GM12878 (cell line): ENCODE data around the gene INF2. TPM values are rescaled to one million over a fixed set of nuclear protein-coding genes. Genes with fewer than 3 reads are reported as not detected.
A peak's percentile ranks its signal among the peaks of the same experiment; 100 is the strongest.

Experiments used
- EGR1 ChIP-seq, 2 experiments: IDR thresholded peaks; 1 replicate in 1 of 2; 2 replicates in 1 of 2; pipeline ENCODE4 v1.6.1; 2011 to 2012; ENCODE audit warnings: low read depth in 2 of 2, low read length in 2 of 2, borderline replicate concordance in 1 of 2, mild to moderate bottlenecking in 1 of 2, moderate library complexity in 1 of 2
- IRF4 ChIP-seq: IDR thresholded peaks from 2 replicates; pipeline ENCODE4 v1.6.1; 2011; ENCODE audit warnings: low read depth, low read length
- LARP7 ChIP-seq: fragments of 450-650 bp; IDR thresholded peaks from 2 replicates; pipeline ENCODE4 v1.6.1; 2017; ENCODE audit warnings: mild to moderate bottlenecking
- MTA3 ChIP-seq: IDR thresholded peaks from 2 replicates; pipeline ENCODE4 v1.6.1; 2012; ENCODE audit warnings: low read length, inconsistent platforms, borderline replicate concordance
- NBN ChIP-seq: fragments of 450-650 bp; IDR thresholded peaks from 2 replicates; pipeline ENCODE4 v1.6.1; 2016
- ZNF622 ChIP-seq: fragments of 450-650 bp; IDR thresholded peaks from 2 replicates; pipeline ENCODE4 v1.6.1; 2017; ENCODE audit warnings: mild to moderate bottlenecking, inconsistent platforms
- ZZZ3 ChIP-seq: IDR thresholded peaks from 2 replicates; pipeline ENCODE4 v1.6.1; 2011; ENCODE audit warnings: low read depth; ENCODE audit not compliant: control insufficient read depth, insufficient read length
- polyA plus RNA-seq, 11 experiments: library from polyadenylated mRNA; depleted of rRNA in 4 of 11; unstranded in 6 of 11; stranded (reverse) in 5 of 11; fragments of >200 nt; fragmentation: Nextera tagmentation in 4 of 11; fragmentation: Illumina TruSeq in 1 of 11; extraction: Ambion mirVana in 4 of 11; extraction: Trizol in 1 of 11; gene quantifications; 1 replicate in 1 of 11; 2 replicates in 10 of 11; pipeline versions ENCODE4 v1.2.1 to v1.2.3, GENCODE V29; 2011 to 2016; ENCODE audit warnings: inconsistent platforms in 2 of 11, missing spikeins in 2 of 11, low read depth in 1 of 11
- total RNA-seq, 4 experiments: library from RNA; depleted of rRNA in 3 of 4; stranded (reverse); fragments of >200 nt in 3 of 4; fragmentation: Illumina TruSeq in 1 of 4; extraction: Trizol in 1 of 4; gene quantifications; 2 replicates each; pipeline versions ENCODE4 v1.2.1 to v1.2.3, GENCODE V29; 2013 to 2021
- TF ChIP-seq, protein P1 (sequence below): IDR thresholded peaks from 2 replicates; pipeline ENCODE4 v1.6.1; 2011; ENCODE audit warnings: mild to moderate bottlenecking, low read depth, low read length, moderate library complexity; ENCODE audit not compliant: insufficient replicate concordance
- TF ChIP-seq, protein P2 (sequence below): IDR thresholded peaks from 2 replicates; pipeline ENCODE4 v1.6.1; 2011; ENCODE audit warnings: borderline replicate concordance, low read depth, mild to moderate bottlenecking, moderate library complexity, low read length; ENCODE audit not compliant: insufficient read depth, poor library complexity, severe bottlenecking

Gene INF2
- total and polyA plus RNA-seq, 10 of the 15 experiments (the other 5 are each of a cell fraction or from before 2014, with no cell fraction given) = 0.72 to 43.2 (median 8.3) TPM

DNA sequence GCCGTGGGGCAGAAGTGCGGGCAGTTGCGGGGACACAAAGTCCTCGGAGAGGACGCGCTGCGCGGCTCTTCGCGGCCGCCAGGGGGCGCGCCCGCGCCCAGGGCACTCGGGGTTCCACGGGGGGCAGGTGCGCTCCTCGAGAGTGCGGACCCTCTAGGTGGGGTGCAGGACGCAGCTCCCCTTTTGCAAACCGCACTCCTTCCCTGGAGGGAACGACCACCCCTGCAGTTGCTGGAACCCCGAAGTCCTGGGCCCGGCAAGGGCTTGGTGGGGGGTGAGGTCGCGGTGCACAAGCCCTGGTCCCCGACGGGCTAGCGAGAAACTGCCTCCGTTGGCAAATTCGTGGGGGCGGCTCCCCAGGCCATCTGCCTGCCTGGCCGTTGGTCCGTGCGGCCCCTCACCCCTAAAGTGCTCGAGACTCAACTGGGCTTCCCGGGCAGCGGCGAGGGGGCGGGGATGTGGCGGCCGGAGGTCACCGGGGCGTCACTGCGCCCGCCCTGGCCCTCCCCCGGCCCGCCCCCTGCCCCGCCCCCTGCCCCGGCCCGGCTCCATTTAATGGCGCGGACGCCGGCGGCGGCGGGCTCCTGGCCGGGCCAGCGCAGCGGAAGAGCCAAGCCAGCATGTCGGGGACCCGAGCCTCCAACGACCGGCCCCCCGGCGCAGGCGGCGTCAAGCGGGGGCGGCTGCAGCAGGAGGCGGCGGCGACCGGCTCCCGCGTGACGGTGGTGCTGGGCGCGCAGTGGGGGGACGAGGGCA is 34.4 kb downstream of the INF2 start, which contains the start of gene ADSS1 (continued):
- TF ChIP-seq, protein P1, sequence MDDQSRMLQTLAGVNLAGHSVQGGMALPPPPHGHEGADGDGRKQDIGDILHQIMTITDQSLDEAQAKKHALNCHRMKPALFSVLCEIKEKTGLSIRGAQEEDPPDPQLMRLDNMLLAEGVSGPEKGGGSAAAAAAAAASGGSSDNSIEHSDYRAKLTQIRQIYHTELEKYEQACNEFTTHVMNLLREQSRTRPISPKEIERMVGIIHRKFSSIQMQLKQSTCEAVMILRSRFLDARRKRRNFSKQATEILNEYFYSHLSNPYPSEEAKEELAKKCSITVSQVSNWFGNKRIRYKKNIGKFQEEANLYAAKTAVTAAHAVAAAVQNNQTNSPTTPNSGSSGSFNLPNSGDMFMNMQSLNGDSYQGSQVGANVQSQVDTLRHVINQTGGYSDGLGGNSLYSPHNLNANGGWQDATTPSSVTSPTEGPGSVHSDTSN = peak; percentile 9
- TF ChIP-seq IRF4 (no peak), NBN (peak; percentile 27; the same call in 1 of the 2 replicates), ZZZ3 (no peak), MTA3 (no peak), ZNF622 (no peak), LARP7 (peak; percentile 74; the same call in 1 of the 2 replicates), EGR1 (IDR thresholded peaks at IDR 0.05; ENCODE audit: borderline replicate concordance in 1 of 2, low read depth in 2 of 2, low read length in 2 of 2) (peak in 1 of 2 experiments; percentile 50; a peak in 1 of 3 replicates)
- TF ChIP-seq, protein P2, sequence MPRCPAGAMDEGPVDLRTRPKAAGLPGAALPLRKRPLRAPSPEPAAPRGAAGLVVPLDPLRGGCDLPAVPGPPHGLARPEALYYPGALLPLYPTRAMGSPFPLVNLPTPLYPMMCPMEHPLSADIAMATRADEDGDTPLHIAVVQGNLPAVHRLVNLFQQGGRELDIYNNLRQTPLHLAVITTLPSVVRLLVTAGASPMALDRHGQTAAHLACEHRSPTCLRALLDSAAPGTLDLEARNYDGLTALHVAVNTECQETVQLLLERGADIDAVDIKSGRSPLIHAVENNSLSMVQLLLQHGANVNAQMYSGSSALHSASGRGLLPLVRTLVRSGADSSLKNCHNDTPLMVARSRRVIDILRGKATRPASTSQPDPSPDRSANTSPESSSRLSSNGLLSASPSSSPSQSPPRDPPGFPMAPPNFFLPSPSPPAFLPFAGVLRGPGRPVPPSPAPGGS = no peak
